K562 (cell line): Measurements from ENCODE around the gene HAUS3. TPM values are rescaled to one million over a fixed set of nuclear protein-coding genes. Genes with fewer than 3 reads are reported as not detected.

Experiments used
- AFF4 ChIP-seq: sonication (generic); formaldehyde crosslinking; IDR thresholded peaks from 2 replicates; pipeline ENCODE4 v1.8.0; 2023; ENCODE audit warnings: mild to moderate bottlenecking, missing genetic modification reagents
- CBX1 ChIP-seq: sonication (generic); IDR thresholded peaks from 2 replicates; pipeline ENCODE4 v1.6.1; 2016; ENCODE audit warnings: antibody characterized with exemption, low read depth, mild to moderate bottlenecking
- HLTF ChIP-seq: fragments of 450-650 bp; IDR thresholded peaks from 2 replicates; pipeline ENCODE4 v1.6.1; 2016
- JUN ChIP-seq, 2 experiments: sonication (generic) in 1 of 2; formaldehyde crosslinking in 1 of 2; IDR thresholded peaks; 2 replicates each; pipeline versions ENCODE4 v1.6.1 to v1.8.0; 2012 to 2022; ENCODE audit warnings: borderline replicate concordance in 2 of 2, mild to moderate bottlenecking in 2 of 2, improper control_type of control experiment in 1 of 2, low read depth in 1 of 2, low read length in 1 of 2, missing genetic modification reagents in 1 of 2
- MEIS2 ChIP-seq: fragments of 450-650 bp; IDR thresholded peaks from 2 replicates; pipeline ENCODE4 v1.6.1; 2014; ENCODE audit warnings: mild to moderate bottlenecking; ENCODE audit not compliant: partially characterized antibody
- PRDM10 ChIP-seq: fragments of 450-650 bp; IDR thresholded peaks from 2 replicates; pipeline ENCODE4 v1.6.1; 2018; ENCODE audit not compliant: partially characterized antibody
- RREB1 ChIP-seq: fragments of 250-450 bp; sonication (Bioruptor Pico); IDR thresholded peaks from 2 replicates; pipeline ENCODE4 v1.4.0; 2020
- ZNF586 ChIP-seq: fragments of 450-650 bp; formaldehyde crosslinking; conservative IDR thresholded peaks from 2 replicates; pipeline ENCODE4 v1.4.0; 2020; ENCODE audit warnings: mild to moderate bottlenecking, moderate library complexity
- polyA plus RNA-seq, 8 experiments: library from polyadenylated mRNA; depleted of rRNA in 4 of 8; stranded (reverse) in 5 of 8; unstranded in 3 of 8; fragments of >200 nt; fragmentation: Nextera tagmentation in 2 of 8; fragmentation: Illumina TruSeq in 1 of 8; extraction: Ambion mirVana in 2 of 8; extraction: Trizol in 1 of 8; gene quantifications; 2 replicates each; pipeline versions ENCODE4 v1.2.1 to v1.2.3, GENCODE V29; 2011 to 2014; ENCODE audit warnings: inconsistent platforms in 1 of 8, missing spikeins in 1 of 8
- total RNA-seq, 7 experiments: library from RNA; depleted of rRNA in 6 of 7; stranded (reverse); fragments of >200 nt in 6 of 7; fragmentation: Illumina TruSeq in 2 of 7; extraction: Trizol in 2 of 7; gene quantifications; 2 replicates each; pipeline versions ENCODE4 v1.2.1 to v1.2.3, GENCODE V29; 2011 to 2021; ENCODE audit warnings: low replicate concordance in 1 of 7
- TF ChIP-seq, protein P1 (sequence below): sonication (generic); formaldehyde crosslinking; IDR thresholded peaks from 2 replicates; pipeline ENCODE4 v1.8.0; 2022; ENCODE audit warnings: missing genetic modification reagents, mild to moderate bottlenecking, borderline replicate concordance

HAUS3 gene
- total and polyA plus RNA-seq, 9 of the 15 experiments (the other 6 are each of a cell fraction or from before 2014, with no cell fraction given), result 8.9 to 25.7 (median 21.5) TPM

GRCh38 chr4:2262145-2262943 is 20.4 kb upstream of the HAUS3 start (continued):
- no peak for TF ChIP-seq PRDM10
- no peak; the same call in 1 of the 2 replicates for TF ChIP-seq JUN (IDR thresholded peaks at IDR 0.05; ENCODE audit: borderline replicate concordance, low read depth, low read length)
- peak; percentile 86 for TF ChIP-seq JUN (CRISPR knock-in tag; IDR thresholded peaks at IDR 0.05; ENCODE audit: borderline replicate concordance)
- peak; percentile 90 for TF ChIP-seq MEIS2
- TF ChIP-seq ZNF586 (CRISPR knock-in tag), result no peak
- TF ChIP-seq AFF4 (CRISPR knock-in tag), result no peak
- TF ChIP-seq, protein P1, sequence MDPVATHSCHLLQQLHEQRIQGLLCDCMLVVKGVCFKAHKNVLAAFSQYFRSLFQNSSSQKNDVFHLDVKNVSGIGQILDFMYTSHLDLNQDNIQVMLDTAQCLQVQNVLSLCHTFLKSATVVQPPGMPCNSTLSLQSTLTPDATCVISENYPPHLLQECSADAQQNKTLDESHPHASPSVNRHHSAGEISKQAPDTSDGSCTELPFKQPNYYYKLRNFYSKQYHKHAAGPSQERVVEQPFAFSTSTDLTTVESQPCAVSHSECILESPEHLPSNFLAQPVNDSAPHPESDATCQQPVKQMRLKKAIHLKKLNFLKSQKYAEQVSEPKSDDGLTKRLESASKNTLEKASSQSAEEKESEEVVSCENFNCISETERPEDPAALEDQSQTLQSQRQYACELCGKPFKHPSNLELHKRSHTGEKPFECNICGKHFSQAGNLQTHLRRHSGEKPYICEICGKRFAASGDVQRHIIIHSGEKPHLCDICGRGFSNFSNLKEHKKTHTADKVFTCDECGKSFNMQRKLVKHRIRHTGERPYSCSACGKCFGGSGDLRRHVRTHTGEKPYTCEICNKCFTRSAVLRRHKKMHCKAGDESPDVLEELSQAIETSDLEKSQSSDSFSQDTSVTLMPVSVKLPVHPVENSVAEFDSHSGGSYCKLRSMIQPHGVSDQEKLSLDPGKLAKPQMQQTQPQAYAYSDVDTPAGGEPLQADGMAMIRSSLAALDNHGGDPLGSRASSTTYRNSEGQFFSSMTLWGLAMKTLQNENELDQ (CRISPR knock-in tag), result no peak
- peak; percentile 66; the same call in 1 of the 2 replicates for TF ChIP-seq CBX1
- TF ChIP-seq RREB1 (CRISPR knock-in tag), result no peak
- TF ChIP-seq HLTF, result no peak
